GDM1 (cell line): ENCODE measurements around the gene LKAAEAR1.

Experiments used
- DNase-seq: peaks from one replicate; lab custom pipeline; 2025; lab: John Stamatoyannopoulos, UW

Gene LKAAEAR1

GRCh38 chr20:64050261-64051032 lies 33.8 kb downstream of the LKAAEAR1 start:
- DNase-seq = no peak

- no peak for DNase-seq
Measured at GRCh38 chr20:64049878-64050260, 34.3 kb downstream of the LKAAEAR1 start.

GRCh38 chr20:64049060-64049877 lies 34.9 kb downstream of the LKAAEAR1 start, which contains the start of gene SOX18:
Gene SOX18, minus strand, starts transcription at chr20:64049639. Its CDS starts 123 bp downstream, at chr20:64049516.
- DNase-seq = no peak

- no peak for DNase-seq
Measured at GRCh38 chr20:64048402-64049044, 35.7 kb downstream of the LKAAEAR1 start.

- DNase-seq = no peak
Measured at GRCh38 chr20:64047968-64048401, 36.2 kb downstream of the LKAAEAR1 start.

GRCh38 chr20:64047046-64047389 lies 37.2 kb downstream of the LKAAEAR1 start:
- no peak for DNase-seq

GRCh38 chr20:64045346-64046011 lies 38.7 kb downstream of the LKAAEAR1 start:
- DNase-seq = no peak

GRCh38 chr20:64044484-64045247 lies 39.5 kb downstream of the LKAAEAR1 start:
- DNase-seq = no peak

GRCh38 chr20:64043768-64044167 lies 40.4 kb downstream of the LKAAEAR1 start:
- DNase-seq = no peak

- DNase-seq = no peak
Measured at GRCh38 chr20:64042054-64042781, 42.0 kb downstream of the LKAAEAR1 start.

GRCh38 chr20:64041781-64042053 lies 42.5 kb downstream of the LKAAEAR1 start:
- no peak for DNase-seq

- DNase-seq = no peak
Measured at GRCh38 chr20:64041040-64041780, 43.0 kb downstream of the LKAAEAR1 start.

- DNase-seq = no peak
Measured at GRCh38 chr20:64040231-64041039, 43.8 kb downstream of the LKAAEAR1 start.

- DNase-seq = no peak
Measured at GRCh38 chr20:64039293-64040160, 44.7 kb downstream of the LKAAEAR1 start.

- DNase-seq = peak; percentile 65
Measured at GRCh38 chr20:64038565-64039292, 45.5 kb downstream of the LKAAEAR1 start.

GRCh38 chr20:64038224-64038564 lies 46.0 kb downstream of the LKAAEAR1 start:
- no peak for DNase-seq

GRCh38 chr20:64037498-64038213 lies 46.5 kb downstream of the LKAAEAR1 start:
- DNase-seq = no peak
